CD14-positive monocyte (primary cell): Measurements from ENCODE around the gene H2AZ2. TPM values are rescaled to one million over a fixed set of nuclear protein-coding genes. Genes with fewer than 3 reads are reported as not detected.
"Not testable (repeated sequence)": the region's sequence is repeated elsewhere in the genome, so short reads cannot be mapped to it uniquely, and the experiment has no call there.

Source experiments
- DNase-seq, 3 donors: peaks; one replicate each; pipeline ENCODE4 v3.0.0-alpha.2; 2011 to 2022
- H2AFZ ChIP-seq: 2 replicates; pipeline ENCODE4 v1.6.0; 2012; ENCODE audit warnings: mild to moderate bottlenecking, low read depth, low read length, inconsistent platforms; ENCODE audit not compliant: insufficient read depth, poor library complexity, severe bottlenecking
- H3K27ac ChIP-seq, 2 donors: 1 replicate in 1 of 2; 2 replicates in 1 of 2; pipeline ENCODE4 v1.5.1; 2012 to 2013; ENCODE audit warnings: low read length in 2 of 2, control low read depth in 1 of 2, inconsistent platforms in 1 of 2, low read depth in 1 of 2, mild to moderate bottlenecking in 1 of 2
- H3K27me3 ChIP-seq, 2 donors: one replicate each; pipeline versions ENCODE4 v1.6.0 to v1.6.1; 2011 to 2013; ENCODE audit warnings: low read length in 2 of 2; ENCODE audit not compliant: control insufficient read depth in 2 of 2, insufficient read depth in 2 of 2
- H3K36me3 ChIP-seq, 2 donors: replicated peaks in 1 of 2; 1 replicate in 1 of 2; 2 replicates in 1 of 2; pipeline versions ENCODE4 v1.5.1 to v1.6.1; 2012 to 2013; ENCODE audit warnings: low read length in 2 of 2, control low read depth in 1 of 2, inconsistent platforms in 1 of 2, mild to moderate bottlenecking in 1 of 2; ENCODE audit not compliant: insufficient read depth in 2 of 2, control insufficient read depth in 1 of 2
- H3K4me1 ChIP-seq, 2 donors: 1 replicate in 1 of 2; 2 replicates in 1 of 2; pipeline versions ENCODE4 v1.5.1 to v1.6.1; 2012 to 2013; ENCODE audit warnings: low read length in 2 of 2, control low read depth in 1 of 2, inconsistent platforms in 1 of 2, mild to moderate bottlenecking in 1 of 2, moderate library complexity in 1 of 2; ENCODE audit not compliant: insufficient read depth in 2 of 2, control insufficient read depth in 1 of 2
- H3K4me2 ChIP-seq: replicated peaks from 2 replicates; pipeline ENCODE3; 2012; ENCODE audit warnings: low read length, moderate library complexity, mild to moderate bottlenecking; ENCODE audit not compliant: poor library complexity, severe bottlenecking; ENCODE audit errors: extremely low read depth
- H3K4me3 ChIP-seq, 3 experiments: fragments of 200-600 bp in 1 of 3; sonication (generic) in 1 of 3; replicated peaks in 1 of 3; 1 replicate in 2 of 3; 2 replicates in 1 of 3; pipeline ENCODE4 v1.5.1; 2011 to 2013; ENCODE audit warnings: low read length in 3 of 3, mild to moderate bottlenecking in 3 of 3, control low read depth in 2 of 3, low read depth in 2 of 3, inconsistent platforms in 1 of 3, moderate library complexity in 1 of 3
- H3K79me2 ChIP-seq: 2 replicates; pipeline ENCODE4 v1.6.0; 2012; ENCODE audit warnings: mild to moderate bottlenecking, control low read depth, inconsistent platforms, low read length, moderate library complexity; ENCODE audit not compliant: insufficient read depth
- H3K9ac ChIP-seq: 2 replicates; pipeline ENCODE4 v1.6.0; 2017; ENCODE audit warnings: low read length, mild to moderate bottlenecking; ENCODE audit not compliant: insufficient read depth, poor library complexity, severe bottlenecking
- H3K9me3 ChIP-seq, 2 donors: replicated peaks in 1 of 2; 1 replicate in 1 of 2; 2 replicates in 1 of 2; pipeline versions ENCODE4 v1.5.1 to v1.6.1; 2012 to 2013; ENCODE audit warnings: low read length in 2 of 2, control low read depth in 1 of 2; ENCODE audit not compliant: control insufficient read depth in 1 of 2, insufficient read depth in 1 of 2
- H4K20me1 ChIP-seq: 2 replicates; pipeline ENCODE4 v1.6.0; 2012; ENCODE audit warnings: mild to moderate bottlenecking, low read length, control low read depth, moderate library complexity; ENCODE audit not compliant: insufficient read depth
- H3K27ac Mint-ChIP-seq, 7 donors: one replicate each; pipeline ENCODE4 v1.8.0; 2020; ENCODE audit warnings: mild to moderate bottlenecking in 7 of 7, mixed read lengths in 7 of 7, moderate library complexity in 6 of 7, inconsistent platforms in 2 of 7
- H3K27me3 Mint-ChIP-seq, 3 donors: one replicate each; pipeline ENCODE4 v1.8.0; 2021 to 2022; ENCODE audit warnings: low read depth in 3 of 3, mild to moderate bottlenecking in 3 of 3, mixed read lengths in 3 of 3, moderate library complexity in 3 of 3, inconsistent platforms in 1 of 3
- H3K36me3 Mint-ChIP-seq, 2 donors: one replicate each; pipeline ENCODE4 v1.8.0; 2020; ENCODE audit warnings: mixed read lengths in 2 of 2, inconsistent platforms in 1 of 2, mild to moderate bottlenecking in 1 of 2
- H3K4me1 Mint-ChIP-seq: one replicate; pipeline ENCODE4 v1.8.0; 2020; ENCODE audit warnings: mild to moderate bottlenecking, mixed read lengths
- H3K4me3 Mint-ChIP-seq, 2 donors: one replicate each; pipeline ENCODE4 v1.8.0; 2020; ENCODE audit warnings: mild to moderate bottlenecking in 2 of 2, mixed read lengths in 2 of 2, moderate library complexity in 1 of 2
- H3K9me3 Mint-ChIP-seq, 7 donors: one replicate each; pipeline ENCODE4 v1.8.0; 2020 to 2022; ENCODE audit warnings: mixed read lengths in 7 of 7, mild to moderate bottlenecking in 6 of 7, moderate library complexity in 6 of 7, inconsistent platforms in 2 of 7
- WGBS: methylation state at CpG from one replicate; pipeline ENCODE4 v1.1.5; 2013; ENCODE audit warnings: missing lambda C conversion rate; ENCODE audit not compliant: insufficient coverage; 5-methylcytosine and 5-hydroxymethylcytosine counted together
- intact Hi-C, 2 donors: fragments of 100-400 bp; cut with micrococcal nuclease; formaldehyde crosslinking; loops; one replicate each; pipeline versions ENCODE4 v1.15.0 to v1.15.1; 2023
- polyA plus RNA-seq, 3 donors: library from polyadenylated mRNA; depleted of rRNA in 1 of 3; unstranded in 2 of 3; stranded (reverse) in 1 of 3; fragments of 300-500 nt in 2 of 3; fragments of >200 nt in 1 of 3; fragmentation: Illumina TruSeq in 2 of 3; gene quantifications; 1 replicate in 2 of 3; 2 replicates in 1 of 3; pipeline ENCODE4 v1.2.3, GENCODE V29; 2012 to 2021
- TF ChIP-seq, protein P1 (sequence below): fragments of 200-600 bp; IDR thresholded peaks from one replicate; pipeline ENCODE4 v1.8.0; 2022; ENCODE audit warnings: antibody characterized with exemption, mild to moderate bottlenecking

H2AZ2 gene
- polyA plus RNA-seq, 3 donors: 128 to 186 (median 181) TPM

DNA sequence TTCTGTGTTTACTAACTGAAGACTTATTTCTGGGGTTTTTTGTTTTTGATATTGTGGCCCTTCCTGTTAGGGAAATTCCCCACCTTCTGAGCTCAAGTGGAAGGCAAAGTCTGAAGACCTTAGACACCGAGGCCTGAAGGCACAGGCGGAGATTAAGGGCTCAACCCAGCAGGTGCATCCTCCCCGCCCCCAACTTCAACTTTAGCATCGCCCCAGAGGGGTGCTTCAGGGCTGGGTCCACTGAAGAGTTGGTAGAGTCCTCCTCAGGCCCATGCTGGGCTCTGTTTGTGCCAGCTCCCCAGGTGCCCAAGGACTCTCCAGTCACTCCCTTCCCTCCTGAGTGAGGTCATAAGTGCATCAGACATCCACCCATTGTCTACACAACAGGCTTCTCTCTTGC, 60.8 kb downstream of the H2AZ2 start:
- H3K27me3 Mint-ChIP-seq: peaks cover 0 to 1% (median 0%) of the 10 kb centered on the region in 3 donors
- intact Hi-C loops: no loop called here
- TF ChIP-seq, protein P1, sequence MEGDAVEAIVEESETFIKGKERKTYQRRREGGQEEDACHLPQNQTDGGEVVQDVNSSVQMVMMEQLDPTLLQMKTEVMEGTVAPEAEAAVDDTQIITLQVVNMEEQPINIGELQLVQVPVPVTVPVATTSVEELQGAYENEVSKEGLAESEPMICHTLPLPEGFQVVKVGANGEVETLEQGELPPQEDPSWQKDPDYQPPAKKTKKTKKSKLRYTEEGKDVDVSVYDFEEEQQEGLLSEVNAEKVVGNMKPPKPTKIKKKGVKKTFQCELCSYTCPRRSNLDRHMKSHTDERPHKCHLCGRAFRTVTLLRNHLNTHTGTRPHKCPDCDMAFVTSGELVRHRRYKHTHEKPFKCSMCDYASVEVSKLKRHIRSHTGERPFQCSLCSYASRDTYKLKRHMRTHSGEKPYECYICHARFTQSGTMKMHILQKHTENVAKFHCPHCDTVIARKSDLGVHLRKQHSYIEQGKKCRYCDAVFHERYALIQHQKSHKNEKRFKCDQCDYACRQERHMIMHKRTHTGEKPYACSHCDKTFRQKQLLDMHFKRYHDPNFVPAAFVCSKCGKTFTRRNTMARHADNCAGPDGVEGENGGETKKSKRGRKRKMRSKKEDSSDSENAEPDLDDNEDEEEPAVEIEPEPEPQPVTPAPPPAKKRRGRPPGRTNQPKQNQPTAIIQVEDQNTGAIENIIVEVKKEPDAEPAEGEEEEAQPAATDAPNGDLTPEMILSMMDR: no peak
- no peaks in the 10 kb centered on the region for H3K36me3 ChIP-seq
- no peaks in the 10 kb centered on the region for H3K36me3 Mint-ChIP-seq
- no peak overlapping the region for H3K4me3 Mint-ChIP-seq
- H3K4me2 ChIP-seq: no peak overlapping the region
- H3K9ac ChIP-seq: no peak overlapping the region
- H3K27ac Mint-ChIP-seq: no peak overlapping the region
- no peaks in the 10 kb centered on the region for H3K27me3 ChIP-seq
- H3K27ac ChIP-seq: no peak overlapping the region
- 84% methylated on average over 4 of the region's 4 CpGs for WGBS
- no peaks in the 10 kb centered on the region for H3K4me1 Mint-ChIP-seq
- H3K4me3 ChIP-seq: no peak overlapping the region
- H3K79me2 ChIP-seq: no peaks in the 10 kb centered on the region
- no peak for DNase-seq
- H3K9me3 Mint-ChIP-seq: peaks cover 4 to 11% (median 7%) of the 10 kb centered on the region in 7 donors
- no peaks in the 10 kb centered on the region for H3K4me1 ChIP-seq
- no peaks in the 10 kb centered on the region for H4K20me1 ChIP-seq
- peaks cover 0 to 10% of the 10 kb centered on the region in 2 donors for H3K9me3 ChIP-seq
- no peak overlapping the region for H2AFZ ChIP-seq

DNA sequence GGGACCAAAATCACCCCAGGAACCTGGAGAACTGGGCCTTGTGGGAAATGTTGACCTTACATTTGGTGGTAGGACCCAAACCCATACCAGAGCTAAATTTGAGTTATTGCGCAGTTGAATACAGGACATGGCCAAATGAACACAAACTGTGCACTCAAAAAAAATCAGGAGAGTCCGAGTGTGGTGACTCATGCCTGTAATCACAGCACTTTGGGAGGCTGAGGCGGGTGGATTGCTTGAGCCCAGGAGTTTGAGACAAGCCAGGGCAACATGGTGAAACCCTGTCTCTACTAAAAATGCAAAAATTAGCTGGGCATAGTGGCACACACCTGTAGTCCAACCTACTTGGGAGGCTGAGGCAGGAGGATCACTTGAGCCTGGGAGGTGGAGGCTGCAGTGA, 62.7 kb downstream of the H2AZ2 start:
- H3K4me3 ChIP-seq, intact Hi-C loops, H3K79me2 ChIP-seq, H3K36me3 Mint-ChIP-seq, H3K27ac Mint-ChIP-seq, H2AFZ ChIP-seq, H3K4me1 Mint-ChIP-seq, DNase-seq, H3K4me1 ChIP-seq, H3K4me2 ChIP-seq, H3K9ac ChIP-seq, H4K20me1 ChIP-seq, H3K27me3 Mint-ChIP-seq, H3K36me3 ChIP-seq, H3K27ac ChIP-seq, H3K4me3 Mint-ChIP-seq, H3K27me3 ChIP-seq: not testable (repeated sequence)
- 90% methylated on average over 3 of the region's 3 CpGs for WGBS
- H3K9me3 Mint-ChIP-seq: peaks cover 4 to 11% (median 7%) of the 10 kb centered on the region in 7 donors
- H3K9me3 ChIP-seq: peaks cover 0 to 10% of the 10 kb centered on the region in 2 donors
